Astrocyte (in vitro differentiated cells and primary cell): ENCODE data around the gene UBR1. TPM values are rescaled to one million over a fixed set of nuclear protein-coding genes. Genes with fewer than 3 reads are reported as not detected.

Source experiments
- DNase-seq: peaks from one replicate; pipeline ENCODE4 v3.0.0-alpha.2; 2010; ENCODE audit warnings: low read depth
- FAIRE-seq: peaks from 2 replicates; lab custom pipeline; 2011; peaks lifted over from hg19 to GRCh38; lab: Jason Lieb, UNC
- H2AFZ ChIP-seq: 2 replicates; pipeline ENCODE4 v1.6.0; 2012; ENCODE audit warnings: low read depth, low read length, inconsistent platforms
- H3K27ac ChIP-seq: 2 replicates; pipeline ENCODE4 v1.5.1; 2011; ENCODE audit warnings: low read depth, low read length, inconsistent platforms
- H3K27me3 ChIP-seq: 2 replicates; pipeline ENCODE4 v1.6.0; 2011; ENCODE audit warnings: low read length, inconsistent platforms; ENCODE audit not compliant: insufficient read depth
- H3K36me3 ChIP-seq: 2 replicates; pipeline ENCODE4 v1.5.1; 2011; ENCODE audit warnings: low read length, inconsistent platforms; ENCODE audit not compliant: insufficient read depth
- H3K4me1 ChIP-seq: 2 replicates; pipeline ENCODE4 v1.5.1; 2011; ENCODE audit warnings: low read length, inconsistent platforms; ENCODE audit not compliant: insufficient read depth
- H3K4me2 ChIP-seq: 2 replicates; pipeline ENCODE4 v1.6.0; 2012; ENCODE audit warnings: low read length, inconsistent platforms
- H3K4me3 ChIP-seq: 2 replicates; pipeline ENCODE4 v1.5.1; 2011; ENCODE audit warnings: low read depth, mild to moderate bottlenecking, low read length, inconsistent platforms; ENCODE audit not compliant: insufficient read depth
- H3K79me2 ChIP-seq: 2 replicates; pipeline ENCODE4 v1.6.0; 2012; ENCODE audit warnings: mild to moderate bottlenecking, low read length, inconsistent platforms; ENCODE audit not compliant: insufficient read depth
- H3K9ac ChIP-seq: 2 replicates; pipeline ENCODE4 v1.6.0; 2012; ENCODE audit warnings: mild to moderate bottlenecking, low read length, inconsistent platforms
- H3K9me3 ChIP-seq: 2 replicates; pipeline ENCODE4 v1.5.1; 2012; ENCODE audit warnings: low read depth, mild to moderate bottlenecking, low read length, inconsistent platforms; ENCODE audit not compliant: insufficient read depth
- H4K20me1 ChIP-seq: 2 replicates; pipeline ENCODE4 v1.6.0; 2012; ENCODE audit warnings: low read length, inconsistent platforms; ENCODE audit not compliant: insufficient read depth
- H3K27ac Mint-ChIP-seq: one replicate; pipeline ENCODE4 v1.8.0; 2021; ENCODE audit warnings: mild to moderate bottlenecking, mixed read lengths; ENCODE audit not compliant: unreplicated experiment
- H3K27me3 Mint-ChIP-seq: one replicate; pipeline ENCODE4 v1.8.0; 2021; ENCODE audit warnings: low read depth, mixed read lengths; ENCODE audit not compliant: unreplicated experiment
- H3K36me3 Mint-ChIP-seq: one replicate; pipeline ENCODE4 v1.8.0; 2021; ENCODE audit warnings: low read depth, mixed read lengths; ENCODE audit not compliant: unreplicated experiment
- H3K4me1 Mint-ChIP-seq: one replicate; pipeline ENCODE4 v1.8.0; 2021; ENCODE audit warnings: low read depth, mixed read lengths; ENCODE audit not compliant: unreplicated experiment
- H3K4me3 Mint-ChIP-seq: one replicate; pipeline ENCODE4 v1.8.0; 2021; ENCODE audit warnings: mild to moderate bottlenecking, moderate library complexity, mixed read lengths; ENCODE audit not compliant: unreplicated experiment
- H3K9me3 Mint-ChIP-seq: one replicate; pipeline ENCODE4 v1.8.0; 2021; ENCODE audit warnings: mild to moderate bottlenecking, mixed read lengths; ENCODE audit not compliant: unreplicated experiment
- EZH2 ChIP-seq: IDR thresholded peaks from 2 replicates; pipeline ENCODE4 v1.6.1; 2012; ENCODE audit warnings: mild to moderate bottlenecking, low read length, inconsistent platforms; ENCODE audit not compliant: insufficient read depth
- total RNA-seq: library from RNA; stranded (reverse); gene quantifications from 2 replicates; pipeline ENCODE4 v1.2.1, GENCODE V29; 2021
- TF ChIP-seq, protein P1 (sequence below): IDR thresholded peaks from 2 replicates; pipeline ENCODE4 v1.5.1; 2011; ENCODE audit warnings: low read depth, mild to moderate bottlenecking, inconsistent platforms, low read length, moderate library complexity; ENCODE audit not compliant: insufficient read depth

UBR1 gene
- total RNA-seq, 1 donor from 2014 or later = 25.7 TPM

DNA sequence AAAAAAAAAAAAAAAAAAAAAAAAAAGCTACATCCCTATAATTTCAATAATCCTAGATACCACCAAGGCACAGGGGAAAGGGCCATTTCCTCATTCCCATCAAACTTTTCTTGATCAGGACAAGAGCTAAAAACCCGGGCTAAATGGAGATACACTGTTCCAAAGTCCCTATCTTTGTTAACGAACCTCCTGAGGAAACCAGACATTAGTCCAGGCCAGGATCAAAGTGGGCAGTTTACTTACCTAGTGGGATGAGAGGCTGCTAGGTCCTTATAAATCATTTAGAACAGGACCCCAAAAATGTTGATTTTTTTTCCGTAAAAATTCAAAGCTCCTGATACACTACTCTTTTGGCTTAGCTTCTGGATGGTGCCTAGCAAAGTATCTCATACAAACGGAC, 35.6 kb downstream of the UBR1 start:
- Histone ChIP-seq H3K27ac (no peak overlapping the region), H3K36me3 (peaks cover 32% of the 10 kb centered on the region), H3K9me3 (no peaks in the 10 kb centered on the region), H3K27me3 (no peaks in the 10 kb centered on the region), H3K4me1 (no peaks in the 10 kb centered on the region), H4K20me1 (no peaks in the 10 kb centered on the region), H3K4me3 (no peak overlapping the region), H3K9ac (no peak overlapping the region), H2AFZ (no peak overlapping the region), H3K4me2 (no peak overlapping the region), H3K79me2 (no peaks in the 10 kb centered on the region)
- no peak for DNase-seq
- TF ChIP-seq, protein P1, sequence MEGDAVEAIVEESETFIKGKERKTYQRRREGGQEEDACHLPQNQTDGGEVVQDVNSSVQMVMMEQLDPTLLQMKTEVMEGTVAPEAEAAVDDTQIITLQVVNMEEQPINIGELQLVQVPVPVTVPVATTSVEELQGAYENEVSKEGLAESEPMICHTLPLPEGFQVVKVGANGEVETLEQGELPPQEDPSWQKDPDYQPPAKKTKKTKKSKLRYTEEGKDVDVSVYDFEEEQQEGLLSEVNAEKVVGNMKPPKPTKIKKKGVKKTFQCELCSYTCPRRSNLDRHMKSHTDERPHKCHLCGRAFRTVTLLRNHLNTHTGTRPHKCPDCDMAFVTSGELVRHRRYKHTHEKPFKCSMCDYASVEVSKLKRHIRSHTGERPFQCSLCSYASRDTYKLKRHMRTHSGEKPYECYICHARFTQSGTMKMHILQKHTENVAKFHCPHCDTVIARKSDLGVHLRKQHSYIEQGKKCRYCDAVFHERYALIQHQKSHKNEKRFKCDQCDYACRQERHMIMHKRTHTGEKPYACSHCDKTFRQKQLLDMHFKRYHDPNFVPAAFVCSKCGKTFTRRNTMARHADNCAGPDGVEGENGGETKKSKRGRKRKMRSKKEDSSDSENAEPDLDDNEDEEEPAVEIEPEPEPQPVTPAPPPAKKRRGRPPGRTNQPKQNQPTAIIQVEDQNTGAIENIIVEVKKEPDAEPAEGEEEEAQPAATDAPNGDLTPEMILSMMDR = no peak
- TF ChIP-seq EZH2 = no peak
- Mint-ChIP-seq H3K27ac (no peak overlapping the region), H3K9me3 (no peaks in the 10 kb centered on the region), H3K36me3 (peaks cover 21% of the 10 kb centered on the region), H3K27me3 (no peaks in the 10 kb centered on the region), H3K4me3 (no peak overlapping the region), H3K4me1 (peaks cover 4% of the 10 kb centered on the region)
- FAIRE-seq = no peak

DNA sequence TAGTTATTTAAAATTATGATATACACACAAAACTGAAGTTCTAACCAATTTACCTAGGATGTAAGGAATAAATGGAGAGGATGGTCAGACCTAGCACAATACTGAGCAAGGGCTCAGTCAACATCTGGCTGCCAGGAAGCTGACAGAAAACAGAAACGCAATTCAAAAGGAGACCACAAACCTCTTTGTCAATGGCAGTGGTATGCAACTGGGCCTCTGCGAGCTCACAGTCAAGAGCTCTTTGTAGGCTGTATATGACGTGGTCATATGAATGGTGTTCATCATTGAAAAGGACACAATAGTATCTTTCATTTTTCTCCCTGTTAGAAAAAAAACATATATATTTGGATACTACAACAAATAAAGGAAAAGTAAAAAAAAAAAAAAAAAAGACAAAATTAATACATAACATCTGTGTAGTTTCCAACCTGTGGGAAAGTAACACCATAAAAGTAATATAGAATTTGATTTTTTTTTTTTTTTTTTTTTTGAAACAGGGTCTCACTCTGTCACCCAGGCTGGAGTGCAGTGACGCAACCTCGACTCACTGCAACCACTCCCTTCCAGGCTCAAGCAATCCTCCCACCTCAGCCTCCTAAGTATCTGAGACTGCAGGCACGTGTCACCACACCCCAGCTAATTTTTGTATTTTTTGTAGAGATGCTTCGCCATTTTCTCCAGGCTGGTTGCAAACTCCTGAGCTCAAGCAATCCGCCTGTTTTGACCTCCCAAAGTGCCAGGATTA, 37.9 kb downstream of the UBR1 start:
- no peaks in the 10 kb centered on the region for H3K79me2 ChIP-seq
- H3K27me3 ChIP-seq = no peaks in the 10 kb centered on the region
- FAIRE-seq (no peak), DNase-seq (peak; percentile 78)
- peak overlapping the region; percentile 48 for H3K27ac ChIP-seq
- Mint-ChIP-seq H3K9me3 (no peaks in the 10 kb centered on the region), H3K4me1 (peaks cover 4% of the 10 kb centered on the region), H3K36me3 (peaks cover 16% of the 10 kb centered on the region), H3K4me3 (no peak overlapping the region), H3K27me3 (no peaks in the 10 kb centered on the region), H3K27ac (peak overlapping the region; percentile 92)
- no peaks in the 10 kb centered on the region for H3K4me1 ChIP-seq
- no peak overlapping the region for H3K4me3 ChIP-seq
- peaks cover 30% of the 10 kb centered on the region for H3K36me3 ChIP-seq
- H3K9me3 ChIP-seq = no peaks in the 10 kb centered on the region
- no peak overlapping the region for H2AFZ ChIP-seq
- no peak overlapping the region for H3K4me2 ChIP-seq
- no peak overlapping the region for H3K9ac ChIP-seq
- no peak for TF ChIP-seq EZH2
- TF ChIP-seq, protein P1 = no peak
- no peaks in the 10 kb centered on the region for H4K20me1 ChIP-seq

DNA sequence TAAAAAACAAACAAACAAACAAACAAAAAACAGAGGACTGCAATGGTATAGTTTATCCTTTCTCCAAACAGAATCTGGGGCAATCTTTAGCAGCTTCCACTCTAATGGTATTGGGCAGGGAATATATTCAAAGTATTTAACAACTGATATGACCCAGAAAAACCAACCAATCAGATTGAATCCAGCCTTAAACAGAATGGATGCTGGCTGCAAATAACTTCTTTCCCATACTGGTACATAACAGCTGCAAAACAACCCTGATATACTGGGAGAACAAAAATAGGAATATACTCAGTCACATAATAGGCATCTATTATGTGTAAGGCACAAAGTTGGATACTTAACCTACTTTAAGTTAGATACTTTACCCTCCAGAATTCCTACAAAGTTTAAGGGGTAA, 49.1 kb downstream of the UBR1 start:
- H3K4me3 ChIP-seq = no peak overlapping the region
- Mint-ChIP-seq H3K27ac (no peak overlapping the region), H3K9me3 (no peaks in the 10 kb centered on the region), H3K4me3 (no peak overlapping the region), H3K27me3 (no peaks in the 10 kb centered on the region), H3K4me1 (no peaks in the 10 kb centered on the region), H3K36me3 (peaks cover 6% of the 10 kb centered on the region)
- H3K27me3 ChIP-seq = no peaks in the 10 kb centered on the region
- no peak overlapping the region for H3K4me2 ChIP-seq
- peaks cover 4% of the 10 kb centered on the region for H3K79me2 ChIP-seq
- FAIRE-seq = no peak
- no peaks in the 10 kb centered on the region for H3K9me3 ChIP-seq
- no peak overlapping the region for H2AFZ ChIP-seq
- H3K9ac ChIP-seq = no peak overlapping the region
- H3K27ac ChIP-seq = no peak overlapping the region
- no peaks in the 10 kb centered on the region for H3K4me1 ChIP-seq
- no peak for DNase-seq
- peaks cover 4% of the 10 kb centered on the region for H4K20me1 ChIP-seq
- no peak for TF ChIP-seq EZH2
- TF ChIP-seq, protein P1 = no peak
- H3K36me3 ChIP-seq = peaks cover 52% of the 10 kb centered on the region
